ENCODE measurements around the gene FIZ1. TPM values are rescaled to one million over a fixed set of nuclear protein-coding genes. Genes with fewer than 3 reads are reported as not detected.

FIZ1 gene
- total and polyA plus RNA-seq, 2 experiments from 2014 or later: 5.4 to 10.1 TPM

GRCh38 chr19:55621673-55622231 is 22.4 kb upstream of the FIZ1 start (continued):
- no peak for TF ChIP-seq REST (IDR thresholded peaks at IDR 0.05; ENCODE audit: unreplicated experiment)

- DNase-seq (ENCODE audit: low spot score): no peak
- Histone ChIP-seq H3K36me3 (ENCODE audit: insufficient read depth) (no peaks in the 10 kb centered on the region), H3F3A (replicated peaks; ENCODE audit: low read depth) (peaks cover 12% of the 10 kb centered on the region), H4K20me1 (replicated peaks; ENCODE audit: insufficient read depth) (peaks cover 5% of the 10 kb centered on the region), H3K4me1 (ENCODE audit: insufficient read depth) (no peaks in the 10 kb centered on the region; the same call in 1 of the 2 replicates), H3K27ac (ENCODE audit: low read depth) (no peak overlapping the region), H2AFZ (no peak overlapping the region), H3K4me3 (no peak overlapping the region), H3K79me2 (replicated peaks; ENCODE audit: insufficient read depth) (peaks cover 9% of the 10 kb centered on the region), H3K4me2 (no peak overlapping the region), H3K9me2 (ENCODE audit: insufficient read depth) (no peaks in the 10 kb centered on the region), H3K27me3 (ENCODE audit: insufficient read depth) (no peaks in the 10 kb centered on the region)
- Mint-ChIP-seq H3K27ac (no peak overlapping the region), H3K4me3 (no peak overlapping the region), H3K9me3 (peaks cover 5% of the 10 kb centered on the region), H3K36me3 (ENCODE audit: low read depth) (peaks cover 48% of the 10 kb centered on the region), H3K4me1 (peaks cover 16% of the 10 kb centered on the region; the same call in 2 of the 3 replicates), H3K27me3 (ENCODE audit: insufficient read depth, low read depth, poor library complexity) (peaks cover 24% of the 10 kb centered on the region)
- no peak for ATAC-seq
- TF ChIP-seq, protein P1, sequence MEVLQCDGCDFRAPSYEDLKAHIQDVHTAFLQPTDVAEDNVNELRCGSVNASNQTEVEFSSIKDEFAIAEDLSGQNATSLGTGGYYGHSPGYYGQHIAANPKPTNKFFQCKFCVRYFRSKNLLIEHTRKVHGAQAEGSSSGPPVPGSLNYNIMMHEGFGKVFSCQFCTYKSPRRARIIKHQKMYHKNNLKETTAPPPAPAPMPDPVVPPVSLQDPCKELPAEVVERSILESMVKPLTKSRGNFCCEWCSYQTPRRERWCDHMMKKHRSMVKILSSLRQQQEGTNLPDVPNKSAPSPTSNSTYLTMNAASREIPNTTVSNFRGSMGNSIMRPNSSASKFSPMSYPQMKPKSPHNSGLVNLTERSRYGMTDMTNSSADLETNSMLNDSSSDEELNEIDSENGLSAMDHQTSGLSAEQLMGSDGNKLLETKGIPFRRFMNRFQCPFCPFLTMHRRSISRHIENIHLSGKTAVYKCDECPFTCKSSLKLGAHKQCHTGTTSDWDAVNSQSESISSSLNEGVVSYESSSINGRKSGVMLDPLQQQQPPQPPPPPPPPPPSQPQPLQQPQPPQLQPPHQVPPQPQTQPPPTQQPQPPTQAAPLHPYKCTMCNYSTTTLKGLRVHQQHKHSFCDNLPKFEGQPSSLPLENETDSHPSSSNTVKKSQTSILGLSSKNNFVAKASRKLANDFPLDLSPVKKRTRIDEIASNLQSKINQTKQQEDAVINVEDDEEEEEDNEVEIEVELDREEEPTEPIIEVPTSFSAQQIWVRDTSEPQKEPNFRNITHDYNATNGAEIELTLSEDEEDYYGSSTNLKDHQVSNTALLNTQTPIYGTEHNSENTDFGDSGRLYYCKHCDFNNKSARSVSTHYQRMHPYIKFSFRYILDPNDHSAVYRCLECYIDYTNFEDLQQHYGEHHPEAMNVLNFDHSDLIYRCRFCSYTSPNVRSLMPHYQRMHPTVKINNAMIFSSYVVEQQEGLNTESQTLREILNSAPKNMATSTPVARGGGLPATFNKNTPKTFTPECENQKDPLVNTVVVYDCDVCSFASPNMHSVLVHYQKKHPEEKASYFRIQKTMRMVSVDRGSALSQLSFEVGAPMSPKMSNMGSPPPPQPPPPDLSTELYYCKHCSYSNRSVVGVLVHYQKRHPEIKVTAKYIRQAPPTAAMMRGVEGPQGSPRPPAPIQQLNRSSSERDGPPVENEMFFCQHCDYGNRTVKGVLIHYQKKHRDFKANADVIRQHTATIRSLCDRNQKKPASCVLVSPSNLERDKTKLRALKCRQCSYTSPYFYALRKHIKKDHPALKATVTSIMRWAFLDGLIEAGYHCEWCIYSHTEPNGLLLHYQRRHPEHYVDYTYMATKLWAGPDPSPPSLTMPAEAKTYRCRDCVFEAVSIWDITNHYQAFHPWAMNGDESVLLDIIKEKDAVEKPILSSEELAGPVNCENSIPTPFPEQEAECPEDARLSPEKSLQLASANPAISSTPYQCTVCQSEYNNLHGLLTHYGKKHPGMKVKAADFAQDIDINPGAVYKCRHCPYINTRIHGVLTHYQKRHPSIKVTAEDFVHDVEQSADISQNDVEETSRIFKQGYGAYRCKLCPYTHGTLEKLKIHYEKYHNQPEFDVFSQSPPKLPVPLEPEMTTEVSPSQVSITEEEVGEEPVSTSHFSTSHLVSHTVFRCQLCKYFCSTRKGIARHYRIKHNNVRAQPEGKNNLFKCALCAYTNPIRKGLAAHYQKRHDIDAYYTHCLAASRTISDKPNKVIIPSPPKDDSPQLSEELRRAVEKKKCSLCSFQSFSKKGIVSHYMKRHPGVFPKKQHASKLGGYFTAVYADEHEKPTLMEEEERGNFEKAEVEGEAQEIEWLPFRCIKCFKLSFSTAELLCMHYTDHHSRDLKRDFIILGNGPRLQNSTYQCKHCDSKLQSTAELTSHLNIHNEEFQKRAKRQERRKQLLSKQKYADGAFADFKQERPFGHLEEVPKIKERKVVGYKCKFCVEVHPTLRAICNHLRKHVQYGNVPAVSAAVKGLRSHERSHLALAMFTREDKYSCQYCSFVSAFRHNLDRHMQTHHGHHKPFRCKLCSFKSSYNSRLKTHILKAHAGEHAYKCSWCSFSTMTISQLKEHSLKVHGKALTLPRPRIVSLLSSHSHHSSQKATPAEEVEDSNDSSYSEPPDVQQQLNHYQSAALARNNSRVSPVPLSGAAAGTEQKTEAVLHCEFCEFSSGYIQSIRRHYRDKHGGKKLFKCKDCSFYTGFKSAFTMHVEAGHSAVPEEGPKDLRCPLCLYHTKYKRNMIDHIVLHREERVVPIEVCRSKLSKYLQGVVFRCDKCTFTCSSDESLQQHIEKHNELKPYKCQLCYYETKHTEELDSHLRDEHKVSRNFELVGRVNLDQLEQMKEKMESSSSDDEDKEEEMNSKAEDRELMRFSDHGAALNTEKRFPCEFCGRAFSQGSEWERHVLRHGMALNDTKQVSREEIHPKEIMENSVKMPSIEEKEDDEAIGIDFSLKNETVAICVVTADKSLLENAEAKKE (CRISPR knock-in tag; IDR thresholded peaks at IDR 0.05): no peak
- no peak for TF ChIP-seq JUNB (IDR thresholded peaks at IDR 0.05; ENCODE audit: unreplicated experiment)
- no peak for TF ChIP-seq ZNF114 (CRISPR knock-in tag; IDR thresholded peaks at IDR 0.05)
- TF ChIP-seq CREB1 (CRISPR knock-in tag; IDR thresholded peaks at IDR 0.05; ENCODE audit: low read depth): no peak
- no peak for TF ChIP-seq STAT1 (IDR thresholded peaks at IDR 0.05; ENCODE audit: unreplicated experiment)
- TF ChIP-seq REST (IDR thresholded peaks at IDR 0.05; ENCODE audit: unreplicated experiment): no peak
- TF ChIP-seq EZH2 (IDR thresholded peaks at IDR 0.05; ENCODE audit: low read depth, unreplicated experiment): no peak
- TF ChIP-seq EZH2phosphoT487 (IDR thresholded peaks at IDR 0.05; ENCODE audit: unreplicated experiment): no peak
- TF ChIP-seq POLR2AphosphoS5 (IDR thresholded peaks at IDR 0.05; ENCODE audit: low read depth): no peak
- no peak for TF ChIP-seq ZNF331 (CRISPR knock-in tag; IDR thresholded peaks at IDR 0.05; ENCODE audit: low read depth)
- no peak for TF ChIP-seq NANOG (IDR thresholded peaks at IDR 0.05; ENCODE audit: borderline replicate concordance)
Observed at GRCh38 chr19:55621205-55621672, 21.9 kb upstream of the FIZ1 start.
